ENCODE measurements around the gene NARS2.

The NARS2 gene

GRCh38 chr11:78577495-78577894, 2.8 kb upstream of the NARS2 start:
- no peak for DNase-seq (ENCODE audit: low spot score)
- H3K9me3 ChIP-seq (ENCODE audit: severe bottlenecking): no peaks in the 10 kb centered on the region
- no peak for TF ChIP-seq CTCF (IDR thresholded peaks at IDR 0.05; ENCODE audit: poor library complexity, severe bottlenecking)
- no peak overlapping the region for H3K4me3 ChIP-seq (ENCODE audit: severe bottlenecking)
- H3K27ac ChIP-seq (ENCODE audit: poor library complexity, severe bottlenecking): no peak overlapping the region
- no peaks in the 10 kb centered on the region for H3K27me3 ChIP-seq (ENCODE audit: insufficient read depth, poor library complexity, severe bottlenecking)
- no peak for ATAC-seq (ENCODE audit: low read depth)
- 0 out of 2 replicates have a peak, but pooled peaks cover 3% of the 10 kb centered on the region for H3K36me3 ChIP-seq (ENCODE audit: low read depth)
- peaks cover 11% of the 10 kb centered on the region for H3K4me1 ChIP-seq (ENCODE audit: insufficient read depth, poor library complexity, severe bottlenecking)

GRCh38 chr11:78576549-78577097, 2.0 kb upstream of the NARS2 start:
- no peak for TF ChIP-seq CTCF (IDR thresholded peaks at IDR 0.05; ENCODE audit: poor library complexity, severe bottlenecking)
- no peak overlapping the region for H3K4me3 ChIP-seq (ENCODE audit: severe bottlenecking)
- ATAC-seq (ENCODE audit: low read depth) (no peak), DNase-seq (ENCODE audit: low spot score) (no peak)
- H3K4me1 ChIP-seq (ENCODE audit: insufficient read depth, poor library complexity, severe bottlenecking): peaks cover 12% of the 10 kb centered on the region
- H3K36me3 ChIP-seq (ENCODE audit: low read depth): peaks cover 4% of the 10 kb centered on the region
- H3K27ac ChIP-seq (ENCODE audit: poor library complexity, severe bottlenecking): no peak overlapping the region
- H3K9me3 ChIP-seq (ENCODE audit: severe bottlenecking): no peaks in the 10 kb centered on the region
- H3K27me3 ChIP-seq (ENCODE audit: insufficient read depth, poor library complexity, severe bottlenecking): no peaks in the 10 kb centered on the region

- H3K36me3 ChIP-seq (ENCODE audit: low read depth): peaks cover 16% of the 10 kb centered on the region
- DNase-seq (ENCODE audit: low spot score) (no peak), ATAC-seq (ENCODE audit: low read depth) (no peak)
- peaks cover 12% of the 10 kb centered on the region for H3K4me1 ChIP-seq (ENCODE audit: insufficient read depth, poor library complexity, severe bottlenecking)
- H3K27me3 ChIP-seq (ENCODE audit: insufficient read depth, poor library complexity, severe bottlenecking): no peaks in the 10 kb centered on the region
- no peaks in the 10 kb centered on the region for H3K9me3 ChIP-seq (ENCODE audit: severe bottlenecking)
- H3K27ac ChIP-seq (ENCODE audit: poor library complexity, severe bottlenecking): peak overlapping the region; percentile 22
- TF ChIP-seq CTCF (IDR thresholded peaks at IDR 0.05; ENCODE audit: poor library complexity, severe bottlenecking): no peak
- H3K4me3 ChIP-seq (ENCODE audit: severe bottlenecking): peak overlapping the region; percentile 88
Measured at GRCh38 chr11:78575478-78575877, 814 bp upstream of the NARS2 start.

GRCh38 chr11:78573681-78574080, 983 bp downstream of the NARS2 start:
- Histone ChIP-seq H3K9me3 (ENCODE audit: severe bottlenecking) (no peaks in the 10 kb centered on the region), H3K4me1 (ENCODE audit: insufficient read depth, poor library complexity, severe bottlenecking) (peaks cover 12% of the 10 kb centered on the region), H3K27me3 (ENCODE audit: insufficient read depth, poor library complexity, severe bottlenecking) (no peaks in the 10 kb centered on the region), H3K27ac (ENCODE audit: poor library complexity, severe bottlenecking) (no peak overlapping the region), H3K4me3 (ENCODE audit: severe bottlenecking) (peak overlapping the region; percentile 88), H3K36me3 (ENCODE audit: low read depth) (peaks cover 31% of the 10 kb centered on the region)
- TF ChIP-seq CTCF (IDR thresholded peaks at IDR 0.05; ENCODE audit: poor library complexity, severe bottlenecking): no peak
- DNase-seq (ENCODE audit: low spot score) (no peak), ATAC-seq (ENCODE audit: low read depth) (no peak)

- H3K27me3 ChIP-seq (ENCODE audit: insufficient read depth, poor library complexity, severe bottlenecking): no peaks in the 10 kb centered on the region
- TF ChIP-seq CTCF (IDR thresholded peaks at IDR 0.05; ENCODE audit: poor library complexity, severe bottlenecking): no peak
- peak overlapping the region; percentile 88 for H3K4me3 ChIP-seq (ENCODE audit: severe bottlenecking)
- ATAC-seq (ENCODE audit: low read depth) (no peak), DNase-seq (ENCODE audit: low spot score) (no peak)
- no peaks in the 10 kb centered on the region for H3K9me3 ChIP-seq (ENCODE audit: severe bottlenecking)
- H3K27ac ChIP-seq (ENCODE audit: poor library complexity, severe bottlenecking): no peak overlapping the region
- H3K4me1 ChIP-seq (ENCODE audit: insufficient read depth, poor library complexity, severe bottlenecking): peaks cover 12% of the 10 kb centered on the region
- peaks cover 35% of the 10 kb centered on the region for H3K36me3 ChIP-seq (ENCODE audit: low read depth)
Measured at GRCh38 chr11:78573271-78573670, 1.4 kb downstream of the NARS2 start.

Measured in RWPE2 (cell line).